ENCODE data around the gene TRPV2.
"Not testable (repeated sequence)": the region's sequence is repeated elsewhere in the genome, so short reads cannot be mapped to it uniquely, and the experiment has no call there.

Gene TRPV2

GRCh38 chr17:16391451-16391850, 23.9 kb upstream of the TRPV2 start:
- TF ChIP-seq MYC (IDR thresholded peaks at IDR 0.05; ENCODE audit: low read depth, low read length) (no peak), MAX (IDR thresholded peaks at IDR 0.05; ENCODE audit: low read depth, low read length) (no peak), POLR2A (IDR thresholded peaks at IDR 0.05; ENCODE audit: extremely low read depth, insufficient read length) (no peak), CTCF (IDR thresholded peaks at IDR 0.05; ENCODE audit: low read depth, low read length) (no peak)
- no peak overlapping the region for H3K4me3 ChIP-seq (ENCODE audit: low read depth, low read length)
- DNase-seq (ENCODE audit: low read depth) = no peak

GRCh38 chr17:16392491-16392890, 22.9 kb upstream of the TRPV2 start:
- H3K4me3 ChIP-seq (ENCODE audit: low read depth, low read length); DNase-seq (ENCODE audit: low read depth): not testable (repeated sequence)

- DNase-seq (ENCODE audit: low read depth); H3K4me3 ChIP-seq (ENCODE audit: low read depth, low read length): not testable (repeated sequence)
These were observed 19.5 kb upstream of the TRPV2 start for GRCh38 chr17:16395887-16396286.

GRCh38 chr17:16396693-16397092, 18.7 kb upstream of the TRPV2 start:
- H3K4me3 ChIP-seq (ENCODE audit: low read depth, low read length); DNase-seq (ENCODE audit: low read depth): not testable (repeated sequence)

GRCh38 chr17:16398270-16399267, 16.8 kb upstream of the TRPV2 start:
- H3K4me3 ChIP-seq (ENCODE audit: low read depth, low read length) = no peak overlapping the region
- TF ChIP-seq MAX (IDR thresholded peaks at IDR 0.05; ENCODE audit: low read depth, low read length) (no peak), CTCF (IDR thresholded peaks at IDR 0.05; ENCODE audit: low read depth, low read length) (no peak), MYC (IDR thresholded peaks at IDR 0.05; ENCODE audit: low read depth, low read length) (no peak), POLR2A (IDR thresholded peaks at IDR 0.05; ENCODE audit: extremely low read depth, insufficient read length) (no peak)
- DNase-seq (ENCODE audit: low read depth) = no peak

- not testable (repeated sequence) for DNase-seq (ENCODE audit: low read depth); H3K4me3 ChIP-seq (ENCODE audit: low read depth, low read length)
These were observed 11.5 kb upstream of the TRPV2 start for GRCh38 chr17:16403847-16404246.

GRCh38 chr17:16406742-16407674, 8.4 kb upstream of the TRPV2 start:
- DNase-seq (ENCODE audit: low read depth) = no peak
- TF ChIP-seq MYC (IDR thresholded peaks at IDR 0.05; ENCODE audit: low read depth, low read length) = no peak
- TF ChIP-seq CTCF (IDR thresholded peaks at IDR 0.05; ENCODE audit: low read depth, low read length) = no peak
- TF ChIP-seq POLR2A (IDR thresholded peaks at IDR 0.05; ENCODE audit: extremely low read depth, insufficient read length) = no peak
- TF ChIP-seq MAX (IDR thresholded peaks at IDR 0.05; ENCODE audit: low read depth, low read length) = no peak
- no peak overlapping the region for H3K4me3 ChIP-seq (ENCODE audit: low read depth, low read length)

Measured in NB4 (cell line).